Mucosa of descending colon (tissue), 3 donors: ENCODE data around the gene USP31. TPM values are rescaled to one million over a fixed set of nuclear protein-coding genes. Genes with fewer than 3 reads are reported as not detected.

ENCODE experiments used
- ATAC-seq: fragments of 200-7000 bp; cut with Tn5 transposase; one replicate; pipeline ENCODE4 v1.9.1; 2020; ENCODE audit warnings: mild to moderate bottlenecking, moderate library complexity
- DNase-seq, 3 donors: peaks; one replicate each; pipeline ENCODE4 v3.0.0-alpha.2; 2020
- H3K36me3 ChIP-seq: fragments of 200-600 bp; one replicate; pipeline ENCODE4 v1.8.0; 2021; ENCODE audit warnings: low read depth, mild to moderate bottlenecking
- H3K4me1 ChIP-seq: fragments of 200-600 bp; one replicate; pipeline ENCODE4 v1.8.0; 2021; ENCODE audit warnings: low read depth, mild to moderate bottlenecking
- H3K4me3 ChIP-seq: fragments of 200-600 bp; one replicate; pipeline ENCODE4 v1.8.0; 2021; ENCODE audit warnings: mild to moderate bottlenecking
- H3K9me3 ChIP-seq: fragments of 200-600 bp; one replicate; pipeline ENCODE4 v1.8.0; 2021; ENCODE audit warnings: mild to moderate bottlenecking
- intact Hi-C, 2 donors: fragments of 100-400 bp; cut with DNase I in 1 of 2; cut with micrococcal nuclease in 1 of 2; formaldehyde crosslinking; loops; one replicate each; pipeline versions ENCODE4 v1.11.0 to v1.11.1; 2022; cut with DNase I, micrococcal nuclease
- total RNA-seq, 3 donors: library from RNA; stranded (reverse); fragmentation: NEBNext Ultra II Directional in 2 of 3; extraction: Animal tissue kit (Norgen Biotek cat#: 25700) in 2 of 3; gene quantifications; one replicate each; pipeline versions ENCODE4 v1.2.1 to v1.2.4, GENCODE V29; 2021 to 2023
- TF ChIP-seq, protein P1 (sequence below): fragments of 200-600 bp; IDR thresholded peaks from one replicate; pipeline ENCODE4 v1.8.0; 2022; ENCODE audit warnings: antibody characterized with exemption, mild to moderate bottlenecking
- donor health status: DM: no; HTN: no; CAD: no; lungs with moderate emphysema.
- donor health status: DM: no; HTN: no; CAD: no.
- donor health status: DM: no; HTN: yes; CAD: no.

USP31 gene
- total RNA-seq, 3 donors from 2014 or later, result 6.5 to 15.1 (median 7.7) TPM

DNA sequence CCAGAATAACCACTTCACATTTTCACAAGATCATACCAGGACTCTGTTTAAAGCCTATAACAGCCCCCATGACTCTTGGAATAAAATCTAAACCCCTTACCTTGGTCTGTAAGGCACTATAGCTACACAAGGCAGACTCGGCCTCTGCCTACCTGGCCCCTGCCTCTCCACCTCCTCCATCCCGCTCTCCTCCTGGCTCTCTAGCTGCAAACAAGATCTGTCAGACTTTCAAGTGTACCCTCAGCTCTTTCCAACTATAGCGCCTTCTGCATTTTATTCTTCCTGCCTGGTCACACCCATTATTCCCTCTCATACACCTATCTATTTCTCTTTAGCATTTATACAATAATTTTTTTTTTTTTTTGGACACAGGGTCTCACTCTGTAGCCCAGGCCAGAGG is 8.2 kb downstream of the USP31 start:
- no peak overlapping the region for H3K4me3 ChIP-seq
- intact Hi-C loops, result no loop called here
- H3K36me3 ChIP-seq, result no peaks in the 10 kb centered on the region
- DNase-seq, result no peak
- peaks cover 10% of the 10 kb centered on the region for H3K4me1 ChIP-seq
- no peak for ATAC-seq
- H3K9me3 ChIP-seq, result peaks cover 9% of the 10 kb centered on the region
- TF ChIP-seq, protein P1, sequence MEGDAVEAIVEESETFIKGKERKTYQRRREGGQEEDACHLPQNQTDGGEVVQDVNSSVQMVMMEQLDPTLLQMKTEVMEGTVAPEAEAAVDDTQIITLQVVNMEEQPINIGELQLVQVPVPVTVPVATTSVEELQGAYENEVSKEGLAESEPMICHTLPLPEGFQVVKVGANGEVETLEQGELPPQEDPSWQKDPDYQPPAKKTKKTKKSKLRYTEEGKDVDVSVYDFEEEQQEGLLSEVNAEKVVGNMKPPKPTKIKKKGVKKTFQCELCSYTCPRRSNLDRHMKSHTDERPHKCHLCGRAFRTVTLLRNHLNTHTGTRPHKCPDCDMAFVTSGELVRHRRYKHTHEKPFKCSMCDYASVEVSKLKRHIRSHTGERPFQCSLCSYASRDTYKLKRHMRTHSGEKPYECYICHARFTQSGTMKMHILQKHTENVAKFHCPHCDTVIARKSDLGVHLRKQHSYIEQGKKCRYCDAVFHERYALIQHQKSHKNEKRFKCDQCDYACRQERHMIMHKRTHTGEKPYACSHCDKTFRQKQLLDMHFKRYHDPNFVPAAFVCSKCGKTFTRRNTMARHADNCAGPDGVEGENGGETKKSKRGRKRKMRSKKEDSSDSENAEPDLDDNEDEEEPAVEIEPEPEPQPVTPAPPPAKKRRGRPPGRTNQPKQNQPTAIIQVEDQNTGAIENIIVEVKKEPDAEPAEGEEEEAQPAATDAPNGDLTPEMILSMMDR, result no peak

GRCh38 chr16:23140107-23140506 is 9.1 kb downstream of the USP31 start:
- ATAC-seq, result no peak
- intact Hi-C loops, result no loop called here
- peaks cover 9% of the 10 kb centered on the region for H3K9me3 ChIP-seq
- peaks cover 10% of the 10 kb centered on the region for H3K4me1 ChIP-seq
- DNase-seq, result no peak
- TF ChIP-seq, protein P1, result no peak
- H3K36me3 ChIP-seq, result no peaks in the 10 kb centered on the region
- no peak overlapping the region for H3K4me3 ChIP-seq

DNA sequence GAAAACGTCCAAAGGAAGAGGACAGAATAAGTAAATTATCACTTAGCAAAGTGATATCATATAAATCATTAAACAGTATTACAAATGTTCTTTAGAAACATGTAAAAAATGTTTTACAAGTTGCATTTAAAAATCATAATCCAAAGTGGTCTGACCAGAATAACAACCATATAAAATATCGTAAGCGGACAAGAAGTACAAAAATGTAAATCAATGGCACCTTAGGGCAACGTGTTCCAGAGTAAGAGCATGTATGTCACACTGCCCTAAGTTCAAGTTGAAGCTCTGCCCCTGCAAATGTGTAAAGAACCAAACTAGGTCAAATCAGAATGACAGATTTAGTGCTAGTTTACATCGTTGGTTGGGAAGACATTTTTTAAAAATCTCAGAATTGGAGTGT is 11.4 kb downstream of the USP31 start:
- intact Hi-C loops, result no loop called here
- no peak for DNase-seq
- H3K9me3 ChIP-seq, result peaks cover 9% of the 10 kb centered on the region

GRCh38 chr16:23137256-23137655 is 12.0 kb downstream of the USP31 start:
- TF ChIP-seq, protein P1, result no peak
- Histone ChIP-seq H3K36me3 (no peaks in the 10 kb centered on the region), H3K4me1 (peaks cover 14% of the 10 kb centered on the region), H3K9me3 (peaks cover 9% of the 10 kb centered on the region), H3K4me3 (no peak overlapping the region)
- no peak for DNase-seq
- intact Hi-C loops, result no loop called here
- no peak for ATAC-seq

More for the DNA sequence above, 11.4 kb downstream of the USP31 start:
- TF ChIP-seq, protein P1, result no peak
- Histone ChIP-seq H3K4me3 (no peak overlapping the region), H3K4me1 (peaks cover 14% of the 10 kb centered on the region), H3K36me3 (no peaks in the 10 kb centered on the region)
- ATAC-seq, result no peak

GRCh38 chr16:23134274-23134673 is 15.0 kb downstream of the USP31 start:
- peak in 1 of 3 donors; percentile 55 for DNase-seq
- Histone ChIP-seq H3K36me3 (no peaks in the 10 kb centered on the region), H3K4me3 (no peak overlapping the region), H3K4me1 (peaks cover 9% of the 10 kb centered on the region), H3K9me3 (peaks cover 9% of the 10 kb centered on the region)
- TF ChIP-seq, protein P1, result no peak
- peak; percentile 66 for ATAC-seq
- intact Hi-C loops, result no loop called here

- Histone ChIP-seq H3K4me3 (no peak overlapping the region), H3K4me1 (peaks cover 7% of the 10 kb centered on the region), H3K36me3 (no peaks in the 10 kb centered on the region), H3K9me3 (peaks cover 9% of the 10 kb centered on the region)
- ATAC-seq, result no peak
- intact Hi-C loops, result no loop called here
- TF ChIP-seq, protein P1, result no peak
- no peak for DNase-seq
Observed at GRCh38 chr16:23132775-23133463, 16.3 kb downstream of the USP31 start.
